ENCODE results near the gene CRHBP. TPM values are rescaled to one million over a fixed set of nuclear protein-coding genes. Genes with fewer than 3 reads are reported as not detected.
"Not testable (repeated sequence)": the region's sequence is repeated elsewhere in the genome, so short reads cannot be mapped to it uniquely, and the experiment has no call there.

The CRHBP gene, protein sequence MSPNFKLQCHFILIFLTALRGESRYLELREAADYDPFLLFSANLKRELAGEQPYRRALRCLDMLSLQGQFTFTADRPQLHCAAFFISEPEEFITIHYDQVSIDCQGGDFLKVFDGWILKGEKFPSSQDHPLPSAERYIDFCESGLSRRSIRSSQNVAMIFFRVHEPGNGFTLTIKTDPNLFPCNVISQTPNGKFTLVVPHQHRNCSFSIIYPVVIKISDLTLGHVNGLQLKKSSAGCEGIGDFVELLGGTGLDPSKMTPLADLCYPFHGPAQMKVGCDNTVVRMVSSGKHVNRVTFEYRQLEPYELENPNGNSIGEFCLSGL
- total RNA-seq (0.76 TPM), polyA plus RNA-seq (0.78 TPM)
- long read RNA-seq, donor 1, partial matches to known transcripts: 0 of 1 reads
- long read RNA-seq, donor 1, other reads (novel, unspliced or antisense): 0 of 1 reads
- long read RNA-seq, donor 2: 0 reads
- long read RNA-seq, donor 3, partial matches to known transcripts: 0 of 1 reads
- long read RNA-seq, donor 3, other reads (novel, unspliced or antisense): 0 of 1 reads
- long read RNA-seq, donor 4: 0 reads
- long read RNA-seq, donor 5: 0 reads
- long read RNA-seq, donor 6, partial matches to known transcripts: 0 of 1 reads
- long read RNA-seq, donor 6, other reads (novel, unspliced or antisense): 0 of 1 reads
- long read RNA-seq, donor 7, partial matches to known transcripts: 0 of 1 reads
- long read RNA-seq, donor 7, other reads (novel, unspliced or antisense): 0 of 1 reads
- long read RNA-seq, donor 8, partial matches to known transcripts: 0 of 1 reads
- long read RNA-seq, donor 8, other reads (novel, unspliced or antisense): 0 of 1 reads
- long read RNA-seq, donor 9: 0 reads
- long read RNA-seq, donor 10: 0 reads

GRCh38 chr5:76952795-76953536, at the start of gene CRHBP:
Gene CRHBP (plus strand): TSS chr5:76953045. CDS start chr5:76953135, 90 bp downstream.
- Histone ChIP-seq H3K36me3 (ENCODE audit: control insufficient read depth in 2 of 2, insufficient read depth in 2 of 2, low read length in 1 of 2) (no peaks in the 10 kb centered on the region), H3K27ac (ENCODE audit: low read depth in 1 of 2, low read length in 1 of 2) (no peak within 1 kb of the TSS), H3K4me3 (ENCODE audit: low read length in 2 of 2) (peak within 1 kb of the TSS in 1 of 2 donors; percentile 6), H3K27me3 (ENCODE audit: control insufficient read depth in 2 of 2, insufficient read depth in 1 of 2, low read length in 1 of 2) (peaks cover 33 to 37% of the 10 kb centered on the region in 2 donors), H3K4me1 (ENCODE audit: control insufficient read depth in 2 of 2, insufficient read depth in 2 of 2, low read length in 2 of 2) (peaks cover 0 to 4% of the 10 kb centered on the region in 2 donors), H3K9me3 (ENCODE audit: control insufficient read depth in 2 of 2, insufficient read depth in 1 of 2, low read length in 1 of 2) (no peaks in the 10 kb centered on the region)
- 24% methylated on average over 23 of the region's 23 CpGs for WGBS
- no peak for DNase-seq (ENCODE audit: low read depth in 6 of 9, low spot score in 9 of 9)

DNA sequence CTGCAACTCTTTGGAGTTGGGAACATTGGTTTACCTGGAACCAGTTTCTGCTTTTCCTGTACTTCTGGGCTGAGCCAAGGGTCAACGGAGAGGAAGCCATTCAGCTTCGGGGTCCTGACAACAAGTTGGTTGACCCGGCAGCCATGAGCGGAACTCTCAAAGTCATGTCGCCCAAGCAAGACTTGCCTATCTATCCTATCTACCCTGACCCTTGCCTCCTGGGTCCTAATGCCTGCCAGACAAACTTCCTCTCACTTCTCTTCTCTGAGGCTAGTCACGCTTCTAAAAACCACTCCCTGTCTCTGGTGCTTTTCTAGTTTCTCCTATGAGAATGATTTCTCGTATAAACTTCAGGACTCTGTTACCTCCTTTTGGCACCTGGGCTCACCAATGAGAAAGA, 44.7 kb upstream of the CRHBP start:
- Histone ChIP-seq H3K4me3 (ENCODE audit: low read length in 2 of 2) (no peak overlapping the region), H3K4me1 (ENCODE audit: control insufficient read depth in 2 of 2, insufficient read depth in 2 of 2, low read length in 2 of 2) (no peaks in the 10 kb centered on the region), H3K27ac (ENCODE audit: low read depth in 1 of 2, low read length in 1 of 2) (no peak overlapping the region), H3K9me3 (ENCODE audit: control insufficient read depth in 2 of 2, insufficient read depth in 1 of 2, low read length in 1 of 2) (no peaks in the 10 kb centered on the region), H3K36me3 (ENCODE audit: control insufficient read depth in 2 of 2, insufficient read depth in 2 of 2, low read length in 1 of 2) (no peaks in the 10 kb centered on the region), H3K27me3 (ENCODE audit: control insufficient read depth in 2 of 2, insufficient read depth in 1 of 2, low read length in 1 of 2) (no peaks in the 10 kb centered on the region)
- DNase-seq (ENCODE audit: low read depth in 6 of 9, low spot score in 9 of 9): no peak
- 89% methylated on average over 7 of the region's 7 CpGs for WGBS

- DNase-seq (ENCODE audit: low read depth in 6 of 9, low spot score in 9 of 9); H3K4me3 ChIP-seq (ENCODE audit: low read length in 2 of 2); H3K9me3 ChIP-seq (ENCODE audit: control insufficient read depth in 2 of 2, insufficient read depth in 1 of 2, low read length in 1 of 2); H3K27ac ChIP-seq (ENCODE audit: low read depth in 1 of 2, low read length in 1 of 2); H3K36me3 ChIP-seq (ENCODE audit: control insufficient read depth in 2 of 2, insufficient read depth in 2 of 2, low read length in 1 of 2); H3K27me3 ChIP-seq (ENCODE audit: control insufficient read depth in 2 of 2, insufficient read depth in 1 of 2, low read length in 1 of 2); H3K4me1 ChIP-seq (ENCODE audit: control insufficient read depth in 2 of 2, insufficient read depth in 2 of 2, low read length in 2 of 2): not testable (repeated sequence)
- 89% methylated on average over 9 of the region's 9 CpGs for WGBS
Observed at GRCh38 chr5:76910344-76910933, 42.4 kb upstream of the CRHBP start.

GRCh38 chr5:76914671-76915070, 38.2 kb upstream of the CRHBP start:
- not testable (repeated sequence) for H3K4me3 ChIP-seq (ENCODE audit: low read length in 2 of 2); DNase-seq (ENCODE audit: low read depth in 6 of 9, low spot score in 9 of 9); H3K27me3 ChIP-seq (ENCODE audit: control insufficient read depth in 2 of 2, insufficient read depth in 1 of 2, low read length in 1 of 2); H3K4me1 ChIP-seq (ENCODE audit: control insufficient read depth in 2 of 2, insufficient read depth in 2 of 2, low read length in 2 of 2); H3K9me3 ChIP-seq (ENCODE audit: control insufficient read depth in 2 of 2, insufficient read depth in 1 of 2, low read length in 1 of 2); H3K27ac ChIP-seq (ENCODE audit: low read depth in 1 of 2, low read length in 1 of 2); H3K36me3 ChIP-seq (ENCODE audit: control insufficient read depth in 2 of 2, insufficient read depth in 2 of 2, low read length in 1 of 2)
- 78% methylated on average over 14 of the region's 14 CpGs for WGBS

GRCh38 chr5:76918539-76918938, 34.3 kb upstream of the CRHBP start:
- H3K9me3 ChIP-seq (ENCODE audit: control insufficient read depth in 2 of 2, insufficient read depth in 1 of 2, low read length in 1 of 2): peaks cover 0 to 3% of the 10 kb centered on the region in 2 donors
- 98% methylated on average over 3 of the region's 3 CpGs for WGBS
- H3K4me3 ChIP-seq (ENCODE audit: low read length in 2 of 2): no peak overlapping the region
- H3K4me1 ChIP-seq (ENCODE audit: control insufficient read depth in 2 of 2, insufficient read depth in 2 of 2, low read length in 2 of 2): no peaks in the 10 kb centered on the region
- DNase-seq (ENCODE audit: low read depth in 6 of 9, low spot score in 9 of 9): no peak
- no peaks in the 10 kb centered on the region for H3K27me3 ChIP-seq (ENCODE audit: control insufficient read depth in 2 of 2, insufficient read depth in 1 of 2, low read length in 1 of 2)
- no peaks in the 10 kb centered on the region for H3K36me3 ChIP-seq (ENCODE audit: control insufficient read depth in 2 of 2, insufficient read depth in 2 of 2, low read length in 1 of 2)
- no peak overlapping the region for H3K27ac ChIP-seq (ENCODE audit: low read depth in 1 of 2, low read length in 1 of 2)

GRCh38 chr5:76920491-76920890, 32.4 kb upstream of the CRHBP start:
- no peaks in the 10 kb centered on the region for H3K36me3 ChIP-seq (ENCODE audit: control insufficient read depth in 2 of 2, insufficient read depth in 2 of 2, low read length in 1 of 2)
- no peaks in the 10 kb centered on the region for H3K4me1 ChIP-seq (ENCODE audit: control insufficient read depth in 2 of 2, insufficient read depth in 2 of 2, low read length in 2 of 2)
- WGBS: 87% methylated on average over 4 of the region's 4 CpGs
- no peak for DNase-seq (ENCODE audit: low read depth in 6 of 9, low spot score in 9 of 9)
- no peaks in the 10 kb centered on the region for H3K9me3 ChIP-seq (ENCODE audit: control insufficient read depth in 2 of 2, insufficient read depth in 1 of 2, low read length in 1 of 2)
- no peaks in the 10 kb centered on the region for H3K27me3 ChIP-seq (ENCODE audit: control insufficient read depth in 2 of 2, insufficient read depth in 1 of 2, low read length in 1 of 2)
- H3K27ac ChIP-seq (ENCODE audit: low read depth in 1 of 2, low read length in 1 of 2): no peak overlapping the region
- H3K4me3 ChIP-seq (ENCODE audit: low read length in 2 of 2): no peak overlapping the region

DNA sequence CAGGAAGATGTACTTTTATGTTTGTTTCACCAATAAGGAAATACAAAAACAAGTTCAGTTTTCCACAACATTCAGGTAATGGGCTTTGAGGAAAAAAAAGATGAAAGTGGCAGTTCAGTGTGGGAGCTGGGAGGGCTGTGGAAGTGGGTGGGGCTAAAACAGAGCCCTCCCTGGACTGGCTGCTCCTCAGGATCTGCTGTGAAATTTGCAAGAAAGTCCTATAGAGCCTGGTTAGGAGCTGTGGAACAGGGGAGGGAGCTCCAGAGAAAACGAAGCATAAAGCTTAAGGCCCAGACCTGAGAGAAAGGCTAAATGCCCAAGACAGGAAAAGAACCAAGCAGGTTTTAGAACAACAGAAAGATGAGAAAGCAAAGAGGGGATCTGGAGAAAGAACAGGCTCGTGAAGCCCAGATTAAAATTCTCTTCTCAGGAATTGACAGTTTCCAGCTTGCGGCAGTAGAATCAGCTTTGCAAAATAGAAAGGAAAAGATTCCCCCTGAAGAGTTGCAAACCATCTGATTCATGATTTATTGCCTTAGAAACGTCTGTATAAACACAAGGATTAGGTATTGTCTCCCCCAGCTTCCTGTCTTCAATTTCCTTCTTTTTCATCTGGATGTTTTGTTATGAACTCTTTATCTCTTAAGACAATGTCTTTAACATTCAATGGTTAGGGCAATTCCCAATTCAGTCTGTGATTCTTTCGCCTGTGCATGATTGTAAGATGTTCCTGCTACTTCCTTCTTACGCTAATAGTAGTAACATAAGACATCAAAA, 26.3 kb upstream of the CRHBP start:
- H3K27ac ChIP-seq (ENCODE audit: low read depth in 1 of 2, low read length in 1 of 2): no peak overlapping the region
- 79% methylated on average over 6 of the region's 6 CpGs for WGBS
- H3K4me3 ChIP-seq (ENCODE audit: low read length in 2 of 2): no peak overlapping the region
- H3K36me3 ChIP-seq (ENCODE audit: control insufficient read depth in 2 of 2, insufficient read depth in 2 of 2, low read length in 1 of 2): no peaks in the 10 kb centered on the region
- H3K9me3 ChIP-seq (ENCODE audit: control insufficient read depth in 2 of 2, insufficient read depth in 1 of 2, low read length in 1 of 2): no peaks in the 10 kb centered on the region
- no peaks in the 10 kb centered on the region for H3K27me3 ChIP-seq (ENCODE audit: control insufficient read depth in 2 of 2, insufficient read depth in 1 of 2, low read length in 1 of 2)
- DNase-seq (ENCODE audit: low read depth in 6 of 9, low spot score in 9 of 9): no peak
- no peaks in the 10 kb centered on the region for H3K4me1 ChIP-seq (ENCODE audit: control insufficient read depth in 2 of 2, insufficient read depth in 2 of 2, low read length in 2 of 2)

GRCh38 chr5:76927961-76928360, 24.9 kb upstream of the CRHBP start:
- Histone ChIP-seq H3K9me3 (ENCODE audit: control insufficient read depth in 2 of 2, insufficient read depth in 1 of 2, low read length in 1 of 2) (no peaks in the 10 kb centered on the region), H3K27me3 (ENCODE audit: control insufficient read depth in 2 of 2, insufficient read depth in 1 of 2, low read length in 1 of 2) (no peaks in the 10 kb centered on the region), H3K27ac (ENCODE audit: low read depth in 1 of 2, low read length in 1 of 2) (no peak overlapping the region), H3K4me1 (ENCODE audit: control insufficient read depth in 2 of 2, insufficient read depth in 2 of 2, low read length in 2 of 2) (no peaks in the 10 kb centered on the region), H3K4me3 (ENCODE audit: low read length in 2 of 2) (no peak overlapping the region), H3K36me3 (ENCODE audit: control insufficient read depth in 2 of 2, insufficient read depth in 2 of 2, low read length in 1 of 2) (no peaks in the 10 kb centered on the region)
- no peak for DNase-seq (ENCODE audit: low read depth in 6 of 9, low spot score in 9 of 9)
- 95% methylated on average over 4 of the region's 4 CpGs for WGBS
